GM23248 (cell line): ENCODE results near the gene TBC1D2B. TPM values are rescaled to one million over a fixed set of nuclear protein-coding genes. Genes with fewer than 3 reads are reported as not detected.

Experiments used
- DNase-seq: peaks from one replicate; pipeline ENCODE4 v3.0.0-alpha.2; 2015
- H2AFZ ChIP-seq: fragments of 200-600 bp; sonication (generic); 2 replicates; pipeline ENCODE4 v1.6.1; 2016; ENCODE audit warnings: antibody characterized with exemption
- H3F3A ChIP-seq: fragments of 200-600 bp; sonication (generic); 2 replicates; pipeline ENCODE4 v1.6.1; 2016; ENCODE audit warnings: mild to moderate bottlenecking, antibody characterized with exemption, mixed run types; ENCODE audit not compliant: insufficient read depth
- H3K27ac ChIP-seq: fragments of 200-600 bp; sonication (generic); 2 replicates; pipeline ENCODE4 v1.5.1; 2016; ENCODE audit warnings: mild to moderate bottlenecking
- H3K27me3 ChIP-seq: fragments of 200-600 bp; sonication (generic); replicated peaks from 2 replicates; pipeline ENCODE4 v1.6.1; 2016; ENCODE audit warnings: mild to moderate bottlenecking; ENCODE audit not compliant: insufficient read depth
- H3K36me3 ChIP-seq: fragments of 200-600 bp; sonication (generic); 2 replicates; pipeline ENCODE4 v1.6.1; 2016; ENCODE audit warnings: low read depth, mild to moderate bottlenecking
- H3K4me1 ChIP-seq: fragments of 200-600 bp; sonication (generic); 2 replicates; pipeline ENCODE4 v1.6.1; 2016; ENCODE audit warnings: mild to moderate bottlenecking; ENCODE audit not compliant: insufficient read depth
- H3K4me2 ChIP-seq: fragments of 200-600 bp; sonication (generic); one replicate; pipeline ENCODE4 v1.6.1; 2016; ENCODE audit warnings: mild to moderate bottlenecking; ENCODE audit not compliant: unreplicated experiment
- H3K4me3 ChIP-seq: fragments of 200-600 bp; sonication (generic); 2 replicates; pipeline ENCODE4 v1.5.1; 2016; ENCODE audit warnings: mild to moderate bottlenecking
- H3K79me2 ChIP-seq: fragments of 200-600 bp; sonication (generic); 2 replicates; pipeline ENCODE4 v1.6.1; 2016; ENCODE audit warnings: mild to moderate bottlenecking; ENCODE audit not compliant: insufficient read depth
- H3K9ac ChIP-seq: fragments of 200-600 bp; sonication (generic); 2 replicates; pipeline ENCODE4 v1.6.1; 2016; ENCODE audit warnings: mild to moderate bottlenecking
- H3K9me2 ChIP-seq: fragments of 200-600 bp; sonication (generic); 2 replicates; pipeline ENCODE4 v1.6.1; 2016; ENCODE audit warnings: mixed run types, mild to moderate bottlenecking, moderate library complexity; ENCODE audit not compliant: insufficient read depth
- H3K9me3 ChIP-seq: fragments of 200-600 bp; sonication (generic); one replicate; pipeline ENCODE4 v1.6.1; 2017; ENCODE audit warnings: low read depth
- H4K20me1 ChIP-seq: fragments of 200-600 bp; sonication (generic); 2 replicates; pipeline ENCODE4 v1.6.0; 2016; ENCODE audit not compliant: insufficient read depth
- EZH2 ChIP-seq: fragments of 200-600 bp; sonication (generic); IDR thresholded peaks from 2 replicates; pipeline ENCODE4 v1.6.1; 2018; ENCODE audit warnings: antibody characterized with exemption, mild to moderate bottlenecking; ENCODE audit not compliant: insufficient read depth, poor library complexity, severe bottlenecking
- EZH2phosphoT487 ChIP-seq: fragments of 200-600 bp; sonication (generic); IDR thresholded peaks from 2 replicates; pipeline ENCODE4 v1.6.1; 2018; ENCODE audit warnings: antibody characterized with exemption, moderate library complexity, mild to moderate bottlenecking, low read depth; ENCODE audit not compliant: insufficient read depth
- WGBS, 2 experiments: methylation state at CpG; one replicate each; pipeline ENCODE4 v1.1.6; 2015 to 2017; ENCODE audit warnings: low lambda C conversion rate in 2 of 2, low coverage in 1 of 2; ENCODE audit errors: missing lambda C conversion rate in 2 of 2; 5-methylcytosine and 5-hydroxymethylcytosine counted together
- in situ Hi-C: fragments of 300-500 bp; cut with MboI; formaldehyde crosslinking; loops from 2 replicates; pipeline ENCODE4 v1.15.0; 2020
- polyA plus RNA-seq: library from polyadenylated mRNA; unstranded; fragments of >200 nt; fragmentation: Nextera tagmentation; extraction: Ambion mirVana; gene quantifications from 2 replicates; pipeline ENCODE4 v1.2.1, GENCODE V29; 2016
- total RNA-seq: library from RNA; depleted of rRNA; stranded (reverse); fragments of >200 nt; shearing (Covaris generic); gene quantifications from 2 replicates; pipeline ENCODE4 v1.2.3, GENCODE V29; 2014

The TBC1D2B gene
- total and polyA plus RNA-seq, 2 experiments from 2014 or later: 11.1 to 40.5 TPM

DNA sequence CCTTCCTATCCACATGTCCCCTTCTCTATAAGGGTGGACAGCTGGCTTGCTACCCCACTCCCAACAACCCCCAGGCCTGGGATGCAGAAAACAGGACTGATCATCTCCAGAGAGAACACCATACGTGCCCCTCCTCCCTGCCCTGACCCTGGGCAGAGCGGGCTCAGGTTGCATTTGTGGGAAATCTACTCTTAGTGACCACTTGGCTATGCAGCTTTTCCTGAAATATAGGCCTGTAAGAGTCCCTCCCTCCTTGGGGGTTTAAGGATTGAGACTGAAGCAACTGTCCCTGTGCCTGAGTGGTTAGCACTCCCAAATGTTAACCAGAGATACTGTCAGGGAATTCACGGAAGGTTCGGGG lies 26.6 kb upstream of the TBC1D2B start:
- no peaks in the 10 kb centered on the region for H3K36me3 ChIP-seq
- no peaks in the 10 kb centered on the region for H3K9me3 ChIP-seq
- H3K27me3 ChIP-seq: no peaks in the 10 kb centered on the region
- no peaks in the 10 kb centered on the region for H3K79me2 ChIP-seq
- H3F3A ChIP-seq: no peaks in the 10 kb centered on the region
- no peak for TF ChIP-seq EZH2
- H3K4me1 ChIP-seq: no peaks in the 10 kb centered on the region
- H3K4me3 ChIP-seq: no peak overlapping the region
- WGBS, 2 experiments: 95 to 97% methylated on average over 4 of the region's 4 CpGs
- no peaks in the 10 kb centered on the region for H4K20me1 ChIP-seq
- in situ Hi-C loops: no loop called here
- H3K4me2 ChIP-seq: no peak overlapping the region
- H3K9ac ChIP-seq: no peak overlapping the region
- H3K9me2 ChIP-seq: no peaks in the 10 kb centered on the region
- no peak overlapping the region for H3K27ac ChIP-seq
- no peak for DNase-seq
- no peak overlapping the region for H2AFZ ChIP-seq

DNA sequence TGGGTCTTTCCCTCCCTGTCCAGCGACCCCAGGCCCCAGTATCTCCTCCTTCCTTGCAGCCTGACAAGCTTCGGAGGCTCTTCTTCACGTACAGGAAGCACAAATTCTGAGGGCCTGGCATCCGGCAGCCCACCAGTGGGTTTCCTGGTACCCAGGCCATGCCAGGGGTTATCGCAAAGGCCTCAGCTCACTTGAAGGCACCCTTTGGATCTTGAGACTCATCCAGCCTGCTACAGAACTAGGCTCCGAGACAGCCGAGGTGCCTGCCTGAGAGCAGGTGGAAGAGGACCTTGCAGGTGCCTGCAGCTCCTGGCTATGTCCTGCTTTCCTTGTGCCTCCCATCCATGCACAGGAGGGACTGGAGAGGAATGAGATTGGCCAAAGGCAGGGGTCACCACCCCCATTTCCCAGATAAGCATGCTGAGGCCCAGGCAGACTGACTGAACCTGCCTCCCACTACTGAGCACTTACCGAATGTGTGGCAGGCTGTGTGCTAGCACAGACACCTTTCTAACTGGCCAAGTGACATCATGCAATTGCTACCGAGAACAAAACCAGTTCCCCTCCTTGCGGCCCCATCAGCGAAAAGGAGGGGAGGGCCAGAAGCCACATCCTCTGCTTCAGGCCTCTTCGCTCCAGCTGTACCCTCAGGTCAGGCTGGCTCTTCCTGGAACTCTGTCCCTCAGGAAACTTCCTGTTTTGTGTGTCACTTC lies 26.1 kb upstream of the TBC1D2B start:
- no peaks in the 10 kb centered on the region for H4K20me1 ChIP-seq
- WGBS, 2 experiments: 91 to 94% methylated on average over 12 of the region's 12 CpGs
- no peak overlapping the region for H3K9ac ChIP-seq
- H2AFZ ChIP-seq: no peak overlapping the region
- H3K79me2 ChIP-seq: no peaks in the 10 kb centered on the region
- H3K36me3 ChIP-seq: no peaks in the 10 kb centered on the region
- H3K9me3 ChIP-seq: no peaks in the 10 kb centered on the region
- no peak overlapping the region for H3K27ac ChIP-seq
- no peak overlapping the region for H3K4me2 ChIP-seq
- no peaks in the 10 kb centered on the region for H3F3A ChIP-seq
- H3K27me3 ChIP-seq: no peaks in the 10 kb centered on the region
- H3K9me2 ChIP-seq: no peaks in the 10 kb centered on the region
- TF ChIP-seq EZH2 (no peak), EZH2phosphoT487 (no peak)
- H3K4me3 ChIP-seq: no peak overlapping the region
- H3K4me1 ChIP-seq: no peaks in the 10 kb centered on the region
- in situ Hi-C loops: no loop called here
- no peak for DNase-seq

DNA sequence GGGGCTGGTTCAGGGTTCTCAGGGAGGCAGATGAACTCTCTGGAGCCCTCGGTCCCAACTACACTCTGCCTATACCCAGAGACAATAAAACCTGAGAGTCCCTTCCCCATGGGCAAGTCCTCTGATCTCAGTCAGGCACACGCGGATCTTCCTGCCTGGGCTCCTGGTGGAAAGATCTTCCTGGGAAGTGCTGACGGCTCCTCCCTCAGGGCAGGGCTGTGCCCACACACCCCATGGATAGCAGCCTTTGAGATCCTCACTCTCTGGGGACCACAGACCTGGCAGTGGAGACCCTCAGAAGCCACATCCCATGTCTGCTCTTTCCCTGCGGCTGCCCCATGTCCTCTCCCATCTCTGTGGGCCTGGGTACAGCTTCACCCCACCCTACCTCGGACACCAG lies 25.2 kb upstream of the TBC1D2B start:
- in situ Hi-C loops: no loop called here
- Histone ChIP-seq H3K4me1 (no peaks in the 10 kb centered on the region), H3K9me2 (no peaks in the 10 kb centered on the region), H4K20me1 (no peaks in the 10 kb centered on the region), H3K9ac (no peak overlapping the region), H3K4me3 (no peak overlapping the region), H3K4me2 (no peak overlapping the region), H3K36me3 (no peaks in the 10 kb centered on the region), H3F3A (no peaks in the 10 kb centered on the region), H3K9me3 (no peaks in the 10 kb centered on the region), H3K27me3 (no peaks in the 10 kb centered on the region), H3K27ac (no peak overlapping the region), H2AFZ (no peak overlapping the region), H3K79me2 (no peaks in the 10 kb centered on the region)
- WGBS, 2 experiments: 72 to 88% methylated on average over 6 of the region's 6 CpGs
- TF ChIP-seq EZH2 (no peak), EZH2phosphoT487 (no peak)
- DNase-seq: no peak

DNA sequence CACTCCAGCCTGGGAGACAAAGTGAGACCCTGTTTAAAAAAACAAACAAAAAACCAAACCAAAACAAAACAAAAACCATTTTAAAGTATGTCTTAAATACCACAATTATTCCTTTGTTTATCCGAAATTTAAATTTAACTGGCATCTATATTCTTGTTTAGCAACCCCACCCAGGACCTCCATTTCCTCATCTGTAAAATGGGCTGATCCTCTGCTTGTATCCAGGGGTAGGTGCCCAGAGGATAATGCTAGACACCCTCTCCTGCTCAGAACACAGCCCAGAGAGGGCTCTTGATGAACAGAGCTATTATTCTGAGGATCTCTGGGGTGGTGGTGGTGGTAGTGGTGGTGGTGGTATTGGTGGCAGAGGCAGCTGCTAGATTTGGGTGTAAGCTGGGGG lies 24.7 kb upstream of the TBC1D2B start:
- Histone ChIP-seq H3K27me3 (no peaks in the 10 kb centered on the region), H3K36me3 (no peaks in the 10 kb centered on the region), H3K4me1 (no peaks in the 10 kb centered on the region), H3F3A (no peaks in the 10 kb centered on the region), H3K9me3 (no peaks in the 10 kb centered on the region), H3K9ac (no peak overlapping the region), H3K79me2 (no peaks in the 10 kb centered on the region), H3K9me2 (no peaks in the 10 kb centered on the region), H3K4me2 (no peak overlapping the region), H3K4me3 (no peak overlapping the region), H4K20me1 (no peaks in the 10 kb centered on the region), H3K27ac (no peak overlapping the region), H2AFZ (no peak overlapping the region)
- in situ Hi-C loops: no loop called here
- TF ChIP-seq EZH2phosphoT487 (no peak), EZH2 (no peak)
- WGBS, 2 experiments: 50 to 57% methylated on average over 1 of the region's 1 CpG
- DNase-seq: no peak
